Mesenchymal stem cell (in vitro differentiated cells and primary cell): ENCODE measurements around the gene P2RY6.

Experiments
- DNase-seq: peaks from one replicate; pipeline ENCODE4 v3.0.0-alpha.2; 2013
- H2AFZ ChIP-seq: one replicate; pipeline ENCODE4 v1.6.1; 2013; ENCODE audit warnings: low read depth, mild to moderate bottlenecking, control low read depth, inconsistent platforms, low read length, moderate library complexity
- H2AK5ac ChIP-seq: 2 replicates; pipeline ENCODE4 v1.6.1; 2013; ENCODE audit warnings: low read length, moderate library complexity, mild to moderate bottlenecking, inconsistent platforms; ENCODE audit not compliant: severe bottlenecking
- H2BK120ac ChIP-seq: one replicate; pipeline ENCODE4 v1.6.1; 2013; ENCODE audit warnings: low read depth, mild to moderate bottlenecking, inconsistent platforms, low read length, moderate library complexity
- H2BK12ac ChIP-seq, 2 experiments: one replicate each; pipeline ENCODE4 v1.6.1; 2013; ENCODE audit warnings: inconsistent platforms in 2 of 2, low read length in 2 of 2, mild to moderate bottlenecking in 2 of 2, moderate library complexity in 2 of 2, control low read depth in 1 of 2
- H2BK15ac ChIP-seq: one replicate; pipeline ENCODE4 v1.6.1; 2013; ENCODE audit warnings: mild to moderate bottlenecking, low read depth, inconsistent platforms; ENCODE audit not compliant: poor library complexity, severe bottlenecking
- H2BK5ac ChIP-seq: 2 replicates; pipeline ENCODE4 v1.6.1; 2013; ENCODE audit warnings: low read depth, mild to moderate bottlenecking, low read length, control low read depth, inconsistent platforms; ENCODE audit not compliant: poor library complexity, severe bottlenecking
- H3K14ac ChIP-seq, 2 experiments: one replicate each; pipeline ENCODE4 v1.6.1; 2013; ENCODE audit warnings: inconsistent platforms in 2 of 2, low read length in 2 of 2, control low read depth in 1 of 2, mild to moderate bottlenecking in 1 of 2, moderate library complexity in 1 of 2
- H3K18ac ChIP-seq, 2 experiments: one replicate each; pipeline ENCODE4 v1.6.1; 2013; ENCODE audit warnings: inconsistent platforms in 2 of 2, low read length in 2 of 2, control low read depth in 1 of 2, low read depth in 1 of 2, mild to moderate bottlenecking in 1 of 2
- H3K23ac ChIP-seq, 2 experiments: one replicate each; pipeline ENCODE4 v1.6.1; 2013; ENCODE audit warnings: inconsistent platforms in 2 of 2, low read length in 2 of 2, mild to moderate bottlenecking in 2 of 2, moderate library complexity in 2 of 2, control low read depth in 1 of 2
- H3K27ac ChIP-seq: 2 replicates; pipeline ENCODE4 v1.5.1; 2013; ENCODE audit warnings: mild to moderate bottlenecking, moderate library complexity, low read length, control low read depth, inconsistent platforms; ENCODE audit not compliant: poor library complexity, severe bottlenecking
- H3K27me3 ChIP-seq, 2 experiments: 2 replicates each; pipeline versions ENCODE4 v1.6.1 to v1.7.0; 2013; ENCODE audit warnings: low read length in 2 of 2, mild to moderate bottlenecking in 2 of 2, moderate library complexity in 2 of 2, control low read depth in 1 of 2, inconsistent platforms in 1 of 2; ENCODE audit not compliant: control insufficient read depth in 1 of 2, insufficient read depth in 1 of 2
- H3K36me3 ChIP-seq, 2 experiments: 2 replicates each; pipeline versions ENCODE4 v1.6.1 to v1.7.0; 2013; ENCODE audit warnings: low read length in 2 of 2, control low read depth in 1 of 2, inconsistent platforms in 1 of 2, low read depth in 1 of 2, mild to moderate bottlenecking in 1 of 2; ENCODE audit not compliant: insufficient read depth in 2 of 2, control insufficient read depth in 1 of 2
- H3K4ac ChIP-seq, 2 experiments: one replicate each; pipeline ENCODE4 v1.6.1; 2013; ENCODE audit warnings: inconsistent platforms in 2 of 2, low read length in 2 of 2, mild to moderate bottlenecking in 2 of 2, moderate library complexity in 2 of 2, control low read depth in 1 of 2, low read depth in 1 of 2
- H3K4me1 ChIP-seq: 2 replicates; pipeline ENCODE4 v1.6.1; 2013; ENCODE audit warnings: low read depth, low read length, control low read depth; ENCODE audit not compliant: control insufficient read depth, insufficient read depth
- H3K4me2 ChIP-seq: 2 replicates; pipeline ENCODE4 v1.6.1; 2013; ENCODE audit warnings: low read length, mild to moderate bottlenecking, inconsistent platforms; ENCODE audit not compliant: poor library complexity, severe bottlenecking
- H3K4me3 ChIP-seq, 2 experiments: 2 replicates each; pipeline versions ENCODE4 v1.5.1 to v1.7.0; 2013; ENCODE audit warnings: low read length in 2 of 2, mild to moderate bottlenecking in 2 of 2, control low read depth in 1 of 2, low read depth in 1 of 2; ENCODE audit not compliant: insufficient read depth in 1 of 2
- H3K79me1 ChIP-seq: replicated peaks from 2 replicates; pipeline ENCODE4 v1.6.1; 2013; ENCODE audit warnings: mild to moderate bottlenecking, control low read depth, low read length, inconsistent platforms; ENCODE audit not compliant: poor library complexity, severe bottlenecking
- H3K9ac ChIP-seq: 2 replicates; pipeline ENCODE4 v1.7.0; 2013; ENCODE audit warnings: mild to moderate bottlenecking, low read length, moderate library complexity
- H3K9me3 ChIP-seq: 2 replicates; pipeline ENCODE4 v1.7.0; 2013; ENCODE audit warnings: mild to moderate bottlenecking, low read length; ENCODE audit not compliant: control insufficient read depth
- H4K8ac ChIP-seq: one replicate; pipeline ENCODE4 v1.6.1; 2013; ENCODE audit warnings: inconsistent platforms, mild to moderate bottlenecking, low read length, moderate library complexity
- H4K91ac ChIP-seq: one replicate; pipeline ENCODE4 v1.6.1; 2013; ENCODE audit warnings: mild to moderate bottlenecking, low read length, inconsistent platforms
- WGBS: methylation state at CpG from one replicate; pipeline ENCODE4 v1.1.7; 2013; ENCODE audit warnings: mixed read lengths; 5-methylcytosine and 5-hydroxymethylcytosine counted together

Gene P2RY6

GRCh38 chr11:73233211-73233610 is 38.9 kb upstream of the P2RY6 start:
- no peak overlapping the region for H4K8ac ChIP-seq
- no peak for DNase-seq
- no peak overlapping the region for H3K14ac ChIP-seq
- H4K91ac ChIP-seq, result no peak overlapping the region
- H2AK5ac ChIP-seq, result no peak overlapping the region
- H3K9me3 ChIP-seq, result no peaks in the 10 kb centered on the region
- H3K4me3 ChIP-seq, result no peak overlapping the region
- no peak overlapping the region for H2BK15ac ChIP-seq
- no peak overlapping the region for H3K4ac ChIP-seq
- no peak overlapping the region for H3K18ac ChIP-seq
- no peak overlapping the region for H3K27ac ChIP-seq
- no peaks in the 10 kb centered on the region for H3K79me1 ChIP-seq
- no peak overlapping the region for H2BK12ac ChIP-seq
- no peak overlapping the region for H2BK5ac ChIP-seq
- H2AFZ ChIP-seq, result no peak overlapping the region
- no peak overlapping the region for H3K9ac ChIP-seq
- H3K36me3 ChIP-seq, result peaks cover 0 to 6% of the 10 kb centered on the region in 2 experiments
- H3K23ac ChIP-seq, result no peak overlapping the region
- H3K4me1 ChIP-seq, result peaks cover 7% of the 10 kb centered on the region
- H3K4me2 ChIP-seq, result no peak overlapping the region
- H3K27me3 ChIP-seq, result peaks cover 8 to 10% of the 10 kb centered on the region in 2 experiments
- no peak overlapping the region for H2BK120ac ChIP-seq

- DNase-seq, result no peak
- H3K79me1 ChIP-seq, result no peaks in the 10 kb centered on the region
- no peak overlapping the region for H2BK5ac ChIP-seq
- no peak overlapping the region for H3K23ac ChIP-seq
- no peak overlapping the region for H2AK5ac ChIP-seq
- no peak overlapping the region for H3K4me2 ChIP-seq
- H4K8ac ChIP-seq, result no peak overlapping the region
- H3K14ac ChIP-seq, result no peak overlapping the region
- peak overlapping the region; percentile 67 for H4K91ac ChIP-seq
- H3K36me3 ChIP-seq, result peaks cover 0 to 6% of the 10 kb centered on the region in 2 experiments
- no peak overlapping the region for H3K27ac ChIP-seq
- WGBS, result 91% methylated on average over 23 of the region's 23 CpGs
- H2AFZ ChIP-seq, result no peak overlapping the region
- H3K9me3 ChIP-seq, result no peaks in the 10 kb centered on the region
- H3K4me1 ChIP-seq, result peaks cover 7% of the 10 kb centered on the region
- H3K9ac ChIP-seq, result no peak overlapping the region
- peak overlapping the region in 1 of 2 experiments; percentile 43 for H2BK12ac ChIP-seq
- no peak overlapping the region for H2BK15ac ChIP-seq
- H3K4me3 ChIP-seq, result no peak overlapping the region
- H3K4ac ChIP-seq, result peak overlapping the region in 1 of 2 experiments; percentile 26
- peaks cover 5 to 6% of the 10 kb centered on the region in 2 experiments for H3K27me3 ChIP-seq
- H2BK120ac ChIP-seq, result no peak overlapping the region
- no peak overlapping the region for H3K18ac ChIP-seq
These were observed 38.3 kb upstream of the P2RY6 start for GRCh38 chr11:73233692-73234470.

DNA sequence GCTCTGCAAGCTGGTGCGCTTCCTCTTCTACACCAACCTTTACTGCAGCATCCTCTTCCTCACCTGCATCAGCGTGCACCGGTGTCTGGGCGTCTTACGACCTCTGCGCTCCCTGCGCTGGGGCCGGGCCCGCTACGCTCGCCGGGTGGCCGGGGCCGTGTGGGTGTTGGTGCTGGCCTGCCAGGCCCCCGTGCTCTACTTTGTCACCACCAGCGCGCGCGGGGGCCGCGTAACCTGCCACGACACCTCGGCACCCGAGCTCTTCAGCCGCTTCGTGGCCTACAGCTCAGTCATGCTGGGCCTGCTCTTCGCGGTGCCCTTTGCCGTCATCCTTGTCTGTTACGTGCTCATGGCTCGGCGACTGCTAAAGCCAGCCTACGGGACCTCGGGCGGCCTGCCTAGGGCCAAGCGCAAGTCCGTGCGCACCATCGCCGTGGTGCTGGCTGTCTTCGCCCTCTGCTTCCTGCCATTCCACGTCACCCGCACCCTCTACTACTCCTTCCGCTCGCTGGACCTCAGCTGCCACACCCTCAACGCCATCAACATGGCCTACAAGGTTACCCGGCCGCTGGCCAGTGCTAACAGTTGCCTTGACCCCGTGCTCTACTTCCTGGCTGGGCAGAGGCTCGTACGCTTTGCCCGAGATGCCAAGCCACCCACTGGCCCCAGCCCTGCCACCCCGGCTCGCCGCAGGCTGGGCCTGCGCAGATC is 37.5 kb upstream of the P2RY6 start:
- H4K91ac ChIP-seq, result peak overlapping the region; percentile 84
- H3K79me1 ChIP-seq, result no peaks in the 10 kb centered on the region
- no peak overlapping the region for H3K27ac ChIP-seq
- H3K36me3 ChIP-seq, result peaks cover 0 to 6% of the 10 kb centered on the region in 2 experiments
- peak overlapping the region in 1 of 2 experiments; percentile 14 for H3K4me3 ChIP-seq
- H4K8ac ChIP-seq, result no peak overlapping the region
- H3K9me3 ChIP-seq, result no peaks in the 10 kb centered on the region
- H2AFZ ChIP-seq, result no peak overlapping the region
- H3K27me3 ChIP-seq, result peaks cover 0 to 6% of the 10 kb centered on the region in 2 experiments
- H3K18ac ChIP-seq, result peak overlapping the region in 1 of 2 experiments; percentile 58
- H3K4ac ChIP-seq, result peak overlapping the region in 1 of 2 experiments; percentile 26
- H2BK12ac ChIP-seq, result peak overlapping the region in 1 of 2 experiments; percentile 78
- H3K4me1 ChIP-seq, result peaks cover 6% of the 10 kb centered on the region
- peak overlapping the region in 1 of 2 experiments; percentile 30 for H3K23ac ChIP-seq
- H2AK5ac ChIP-seq, result no peak overlapping the region
- WGBS, result 97% methylated on average over 56 of the region's 56 CpGs
- H3K9ac ChIP-seq, result no peak overlapping the region
- peak overlapping the region; percentile 44 for H2BK15ac ChIP-seq
- H2BK5ac ChIP-seq, result no peak overlapping the region
- H2BK120ac ChIP-seq, result no peak overlapping the region
- no peak overlapping the region for H3K4me2 ChIP-seq
- no peak for DNase-seq
- H3K14ac ChIP-seq, result peak overlapping the region in 1 of 2 experiments; percentile 71

DNA sequence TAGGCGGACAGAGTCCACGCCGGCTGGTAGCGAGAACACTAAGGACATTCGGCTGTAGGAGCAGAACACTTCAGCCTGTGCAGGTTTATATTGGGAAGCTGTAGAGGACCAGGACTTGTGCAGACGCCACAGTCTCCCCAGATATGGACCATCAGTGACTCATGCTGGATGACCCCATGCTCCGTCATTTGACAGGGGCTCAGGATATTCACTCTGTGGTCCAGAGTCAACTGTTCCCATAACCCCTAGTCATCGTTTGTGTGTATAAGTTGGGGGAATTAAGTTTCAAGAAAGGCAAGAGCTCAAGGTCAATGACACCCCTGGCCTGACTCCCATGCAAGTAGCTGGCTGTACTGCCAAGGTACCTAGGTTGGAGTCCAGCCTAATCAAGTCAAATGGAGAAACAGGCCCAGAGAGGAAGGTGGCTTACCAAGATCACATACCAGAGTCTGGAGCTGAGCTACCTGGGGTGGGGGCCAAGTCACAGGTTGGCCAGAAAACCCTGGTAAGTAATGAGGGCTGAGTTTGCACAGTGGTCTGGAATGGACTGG is 36.8 kb upstream of the P2RY6 start:
- no peak overlapping the region for H3K4me3 ChIP-seq
- H3K4ac ChIP-seq, result no peak overlapping the region
- no peak overlapping the region for H3K23ac ChIP-seq
- H4K91ac ChIP-seq, result no peak overlapping the region
- no peaks in the 10 kb centered on the region for H3K79me1 ChIP-seq
- H3K14ac ChIP-seq, result no peak overlapping the region
- peaks cover 0 to 3% of the 10 kb centered on the region in 2 experiments for H3K27me3 ChIP-seq
- H4K8ac ChIP-seq, result no peak overlapping the region
- 88% methylated on average over 8 of the region's 8 CpGs for WGBS
- no peak overlapping the region for H2BK12ac ChIP-seq
- no peaks in the 10 kb centered on the region for H3K9me3 ChIP-seq
- no peak overlapping the region for H2AK5ac ChIP-seq
- H2AFZ ChIP-seq, result no peak overlapping the region
- H2BK5ac ChIP-seq, result no peak overlapping the region
- no peak overlapping the region for H3K18ac ChIP-seq
- no peak overlapping the region for H3K9ac ChIP-seq
- H2BK120ac ChIP-seq, result no peak overlapping the region
- H2BK15ac ChIP-seq, result no peak overlapping the region
- DNase-seq, result peak; percentile 24
- H3K27ac ChIP-seq, result no peak overlapping the region
- H3K4me1 ChIP-seq, result peaks cover 6% of the 10 kb centered on the region
- H3K4me2 ChIP-seq, result no peak overlapping the region
- H3K36me3 ChIP-seq, result peaks cover 0 to 6% of the 10 kb centered on the region in 2 experiments
